HFF-Myc (cell line): ENCODE measurements around the gene CKM.

Source experiments
- DNase-seq: peaks from one replicate; pipeline ENCODE4 v3.0.0-alpha.2; 2011; ENCODE audit warnings: low read depth; ENCODE audit errors: extremely low read depth
- H3K4me3 ChIP-seq: replicated peaks from 2 replicates; pipeline ENCODE4 v1.5.1; 2011; ENCODE audit warnings: low read depth, mild to moderate bottlenecking, control low read depth, low read length
- CTCF ChIP-seq: IDR thresholded peaks from 2 replicates; pipeline ENCODE4 v1.5.1; 2012; ENCODE audit warnings: mild to moderate bottlenecking, low read depth, low read length, control low read depth; ENCODE audit errors: missing control alignments

Gene CKM

GRCh38 chr19:45350477-45351058 lies 27.9 kb upstream of the CKM start:
- TF ChIP-seq CTCF, result no peak
- DNase-seq, result no peak
- no peak overlapping the region for H3K4me3 ChIP-seq

GRCh38 chr19:45349430-45349941 lies 26.8 kb upstream of the CKM start:
- DNase-seq, result no peak
- TF ChIP-seq CTCF, result no peak
- H3K4me3 ChIP-seq, result no peak overlapping the region

- TF ChIP-seq CTCF, result no peak
- no peak for DNase-seq
- H3K4me3 ChIP-seq, result no peak overlapping the region
These were observed 26.4 kb upstream of the CKM start for GRCh38 chr19:45349126-45349415.

- DNase-seq, result no peak
- TF ChIP-seq CTCF, result no peak
- H3K4me3 ChIP-seq, result no peak overlapping the region
These were observed 25.9 kb upstream of the CKM start for GRCh38 chr19:45348367-45349125.

- TF ChIP-seq CTCF, result no peak
These were observed 25.1 kb upstream of the CKM start for GRCh38 chr19:45347570-45348366.

GRCh38 chr19:45346449-45346848 lies 23.8 kb upstream of the CKM start:
- no peak for DNase-seq
- H3K4me3 ChIP-seq, result no peak overlapping the region
- no peak for TF ChIP-seq CTCF

More at GRCh38 chr19:45347570-45348366, 25.1 kb upstream of the CKM start:
- no peak overlapping the region for H3K4me3 ChIP-seq
- no peak for DNase-seq
